HG03342 (cell line): ENCODE measurements around the gene LRRC8B.
"Not testable (repeated sequence)": the region's sequence is repeated elsewhere in the genome, so short reads cannot be mapped to it uniquely, and the experiment has no call there.

Experiments used
- ATAC-seq: cut with Tn5 transposase; IDR thresholded peaks from one replicate; pipeline ENCODE4 v1.9.1; 2021; ENCODE audit warnings: mild to moderate bottlenecking, moderate library complexity; ENCODE audit not compliant: unreplicated experiment

LRRC8B gene

DNA sequence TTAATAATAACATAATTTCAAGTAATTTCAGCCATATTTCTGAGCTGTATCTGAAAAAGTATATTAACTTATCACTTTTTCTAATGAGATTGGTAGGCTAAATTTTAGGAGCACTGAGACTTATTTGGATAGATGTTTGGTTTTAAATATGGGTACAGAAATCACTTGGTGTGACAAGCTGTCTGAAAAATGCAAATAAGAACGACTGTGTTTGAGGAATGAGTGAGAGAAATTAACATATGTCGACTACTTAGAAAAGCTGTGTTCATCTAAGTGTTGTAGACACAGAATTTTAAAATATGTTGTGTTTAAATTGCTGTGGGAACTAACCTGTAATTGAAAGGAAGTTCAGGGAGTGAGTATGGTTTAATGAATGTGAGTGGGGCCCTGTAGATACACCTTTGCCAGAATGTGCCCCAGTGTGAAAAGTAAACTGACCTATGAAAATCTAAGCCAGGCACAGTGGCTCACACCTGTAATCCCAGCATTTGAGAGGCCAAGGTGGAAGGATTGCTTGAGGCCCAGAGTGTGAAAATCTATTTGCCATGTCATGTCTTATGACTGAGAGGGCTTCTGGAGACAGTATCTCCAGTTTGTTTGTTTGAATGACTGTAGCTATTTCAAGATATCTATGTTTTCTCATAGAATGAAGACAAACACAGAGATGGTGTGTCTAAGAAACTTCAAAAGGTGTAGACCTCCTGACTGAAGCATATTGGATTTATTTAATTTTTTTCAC lies 54.5 kb downstream of the LRRC8B start:
- no peak for ATAC-seq

- no peak for ATAC-seq
Measured at GRCh38 chr1:89580036-89580435, 55.4 kb downstream of the LRRC8B start.

DNA sequence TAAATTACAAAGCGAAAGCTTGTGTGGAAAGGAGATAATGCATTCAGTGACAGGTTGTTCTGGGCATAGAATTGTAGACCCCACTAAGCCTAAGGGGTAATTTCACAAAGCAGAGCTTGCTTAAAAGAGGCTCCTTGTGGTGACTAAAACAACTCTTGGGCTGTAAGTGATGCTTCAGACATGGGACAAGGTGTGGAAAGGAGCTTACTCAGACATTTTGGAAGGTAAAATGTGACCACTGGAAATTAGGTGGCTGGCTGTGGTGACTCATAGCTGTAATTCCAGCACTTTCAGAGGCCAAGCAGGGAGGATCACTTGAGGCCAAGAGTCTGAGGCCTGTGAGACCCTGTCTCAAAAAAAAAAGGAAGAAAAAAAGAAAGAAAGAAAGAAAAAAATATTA lies 57.2 kb downstream of the LRRC8B start:
- ATAC-seq: no peak

GRCh38 chr1:89582571-89582970 lies 57.9 kb downstream of the LRRC8B start:
- ATAC-seq: no peak

DNA sequence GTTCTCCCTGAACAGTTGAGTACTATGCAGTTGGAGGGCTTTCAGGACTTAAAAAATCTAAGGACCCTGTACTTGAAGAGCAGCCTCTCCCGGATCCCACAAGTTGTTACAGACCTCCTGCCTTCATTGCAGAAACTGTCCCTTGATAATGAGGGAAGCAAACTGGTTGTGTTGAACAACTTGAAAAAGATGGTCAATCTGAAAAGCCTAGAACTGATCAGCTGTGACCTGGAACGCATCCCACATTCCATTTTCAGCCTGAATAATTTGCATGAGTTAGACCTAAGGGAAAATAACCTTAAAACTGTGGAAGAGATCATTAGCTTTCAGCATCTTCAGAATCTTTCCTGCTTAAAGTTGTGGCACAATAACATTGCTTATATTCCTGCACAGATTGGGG lies 59.6 kb downstream of the LRRC8B start:
- no peak for ATAC-seq

DNA sequence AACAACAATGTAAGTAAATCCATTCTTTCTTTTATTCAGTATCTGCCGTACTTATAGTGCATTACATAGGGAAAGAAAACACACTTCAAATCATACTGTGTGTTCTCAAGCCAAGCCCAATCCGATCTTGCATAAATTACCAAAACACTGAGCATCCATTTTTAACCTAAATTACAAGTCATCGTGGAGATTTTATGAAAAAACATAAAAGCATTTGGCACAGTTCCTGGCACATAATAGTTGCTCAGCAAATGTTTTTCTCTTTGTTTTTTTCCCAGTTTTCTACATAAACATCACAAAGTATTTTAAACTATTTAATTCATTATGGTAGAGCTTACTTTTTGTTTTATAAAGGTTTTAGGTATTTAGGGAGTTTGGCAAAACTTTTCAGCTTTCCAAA lies 60.2 kb downstream of the LRRC8B start:
- ATAC-seq: no peak

DNA sequence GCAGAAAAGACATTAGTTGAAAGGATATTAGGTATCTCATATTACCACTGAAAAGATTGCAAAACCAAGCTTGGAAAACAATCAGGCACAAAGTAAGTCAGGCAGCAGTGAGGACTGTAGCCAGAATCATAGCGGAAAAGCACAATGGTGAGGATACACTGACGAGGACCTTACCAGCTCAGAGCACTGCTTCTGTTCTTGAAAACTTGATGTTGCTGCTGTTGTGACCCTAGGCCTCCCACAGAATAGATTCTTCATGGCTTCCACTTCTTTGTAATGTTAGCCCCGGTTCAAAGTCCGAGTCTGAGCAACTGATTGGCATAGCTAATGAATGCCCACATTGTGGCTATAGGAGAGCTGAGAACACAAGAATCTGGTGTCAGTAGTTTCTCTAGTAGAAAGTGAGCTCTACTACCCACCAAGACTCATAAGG lies 63.1 kb downstream of the LRRC8B start:
- no peak for ATAC-seq

DNA sequence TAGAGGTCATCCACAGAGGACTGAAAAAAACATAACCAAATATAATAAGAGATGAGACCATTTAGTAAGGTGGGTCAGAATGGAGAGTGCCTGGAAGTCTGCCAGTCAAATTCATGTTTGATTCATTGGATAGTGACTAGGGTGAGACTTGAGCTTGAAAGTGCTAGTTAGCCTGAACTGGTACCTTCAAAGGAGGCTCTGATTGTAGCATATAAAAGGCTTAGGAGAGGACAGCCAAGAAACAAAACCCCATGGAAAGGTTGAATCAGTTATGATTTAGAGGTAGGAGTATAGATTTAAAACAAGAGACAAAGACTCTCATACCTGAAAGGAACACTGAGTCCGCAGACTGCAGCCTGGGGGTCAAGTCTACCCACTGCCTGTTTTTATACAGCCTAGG lies 63.9 kb downstream of the LRRC8B start:
- ATAC-seq: no peak

- ATAC-seq: no peak
Measured at GRCh38 chr1:89589515-89589914, 64.9 kb downstream of the LRRC8B start.

- ATAC-seq: no peak
Measured at GRCh38 chr1:89590341-89591080, 65.9 kb downstream of the LRRC8B start.

DNA sequence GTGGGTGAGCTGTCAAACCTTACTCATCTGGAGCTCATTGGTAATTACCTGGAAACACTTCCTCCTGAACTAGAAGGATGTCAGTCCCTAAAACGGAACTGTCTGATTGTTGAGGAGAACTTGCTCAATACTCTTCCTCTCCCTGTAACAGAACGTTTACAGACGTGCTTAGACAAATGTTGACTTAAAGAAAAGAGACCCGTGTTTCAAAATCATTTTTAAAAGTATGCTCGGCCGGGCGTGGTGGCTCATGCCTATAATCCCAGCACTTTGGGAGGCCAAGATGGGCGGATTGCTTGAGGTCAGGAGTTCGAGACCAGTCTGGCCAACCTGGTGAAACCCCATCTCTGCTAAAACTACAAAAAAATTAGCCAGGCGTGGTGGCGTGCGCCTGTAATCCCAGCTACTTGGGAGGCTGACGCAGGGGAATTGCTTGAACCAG lies 68.3 kb downstream of the LRRC8B start:
- not testable (repeated sequence) for ATAC-seq

- no peak for ATAC-seq
Measured at GRCh38 chr1:89594096-89594740, 69.6 kb downstream of the LRRC8B start.

DNA sequence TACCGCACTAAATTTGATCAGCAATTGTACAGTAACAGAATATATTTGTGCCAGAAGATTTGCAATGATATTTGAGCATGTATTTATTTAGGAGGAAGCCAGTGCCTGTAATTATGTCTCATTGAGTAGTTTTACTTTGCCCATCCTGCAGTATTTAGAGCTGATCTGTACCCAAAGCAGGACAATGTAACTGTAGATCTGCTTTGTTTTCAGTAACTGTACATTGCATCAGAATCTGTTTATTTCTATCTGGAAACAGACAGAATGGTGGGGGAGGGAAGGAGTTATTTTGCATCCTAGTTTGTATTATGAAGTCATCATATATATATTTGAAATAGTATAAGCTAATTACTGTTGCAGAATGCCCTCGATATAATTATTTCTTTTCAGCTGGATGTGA lies 72.1 kb downstream of the LRRC8B start:
- ATAC-seq: no peak

GRCh38 chr1:89598450-89599331 lies 74.1 kb downstream of the LRRC8B start:
- peak; percentile 53 for ATAC-seq

- no peak for ATAC-seq
Measured at GRCh38 chr1:89599332-89599630, 74.7 kb downstream of the LRRC8B start.

DNA sequence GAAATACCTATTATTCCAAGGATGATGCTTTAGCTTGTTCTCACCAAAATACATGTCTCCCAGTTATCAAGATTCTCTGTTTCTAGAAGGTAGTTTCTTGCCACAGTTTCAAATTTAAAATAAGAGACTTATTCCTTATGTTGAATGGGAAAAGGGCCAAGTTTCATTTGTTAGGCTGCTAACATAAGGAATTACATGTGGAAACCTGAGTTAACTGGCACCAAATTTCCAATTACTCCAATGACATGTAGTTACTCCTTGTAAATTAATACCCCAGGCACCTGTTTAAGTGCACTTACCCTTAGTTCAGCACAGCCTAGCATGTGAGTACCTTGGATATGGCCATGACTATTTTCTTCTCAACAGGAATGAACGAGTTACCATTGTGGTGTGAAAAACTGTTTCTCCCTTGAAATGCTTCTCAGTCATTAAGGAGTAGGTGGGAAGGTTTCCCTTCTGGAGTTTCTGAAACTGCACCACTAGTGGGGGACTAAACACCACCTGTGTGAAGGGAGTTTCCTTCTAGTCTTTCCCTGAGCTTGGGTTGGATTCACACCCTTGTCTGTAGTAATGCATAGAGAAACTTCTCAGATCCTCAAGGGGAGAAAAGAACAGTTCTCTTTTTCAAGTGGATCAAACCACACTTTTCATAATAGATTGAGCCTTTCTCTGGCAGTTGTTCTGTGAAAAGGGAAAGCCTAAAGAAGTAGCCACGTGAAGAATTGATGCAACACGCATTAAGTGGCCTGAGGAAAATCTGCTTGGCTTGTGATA lies 76.0 kb downstream of the LRRC8B start:
- ATAC-seq: no peak

GRCh38 chr1:89602871-89603404 lies 78.3 kb downstream of the LRRC8B start:
- no peak for ATAC-seq

DNA sequence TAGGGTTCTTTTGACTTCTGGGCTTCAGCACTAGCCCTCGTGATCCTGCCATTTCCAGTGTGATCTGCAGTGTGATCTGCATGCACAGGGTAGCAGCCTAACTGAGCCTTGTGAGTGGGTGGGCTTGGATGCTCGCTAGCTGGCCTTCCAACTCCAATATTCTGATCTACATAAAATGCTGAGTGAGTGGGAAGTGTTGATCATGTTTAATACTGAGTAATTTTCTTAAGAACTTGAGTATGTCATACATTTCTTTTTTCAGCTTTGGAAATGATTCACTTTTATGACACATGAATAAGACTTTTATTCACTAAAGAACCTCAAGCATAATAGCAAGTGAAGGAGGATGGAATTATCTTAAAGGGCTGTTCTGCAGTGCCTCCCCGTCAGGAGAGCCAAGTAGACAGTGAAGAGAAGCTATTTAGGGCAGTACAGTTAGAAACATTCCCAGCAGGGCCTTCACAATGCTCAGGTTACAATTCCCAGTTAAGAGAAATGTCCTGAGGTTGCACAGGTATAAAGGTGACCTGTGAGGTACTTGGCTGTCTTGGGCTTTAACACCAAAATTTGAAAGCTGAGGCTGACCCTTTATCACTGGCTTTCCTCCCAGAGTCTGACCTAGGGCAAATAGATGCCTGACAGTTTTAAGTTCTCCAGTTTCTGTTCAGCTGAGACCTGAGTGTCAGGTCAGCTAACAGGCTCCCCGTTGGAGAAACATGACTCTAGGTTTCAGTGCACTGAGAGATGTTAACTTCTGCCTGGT lies 79.2 kb downstream of the LRRC8B start:
- no peak for ATAC-seq

GRCh38 chr1:89604414-89604735 lies 79.7 kb downstream of the LRRC8B start:
- no peak for ATAC-seq
